ENCODE measurements around the gene PPP5C. TPM values are rescaled to one million over a fixed set of nuclear protein-coding genes. Genes with fewer than 3 reads are reported as not detected.

The PPP5C gene
- total and polyA plus RNA-seq, 2 of the 13 experiments (the other 11 are each of a cell fraction or from before 2014, with no cell fraction given) = 41.6 to 67.9 TPM

DNA sequence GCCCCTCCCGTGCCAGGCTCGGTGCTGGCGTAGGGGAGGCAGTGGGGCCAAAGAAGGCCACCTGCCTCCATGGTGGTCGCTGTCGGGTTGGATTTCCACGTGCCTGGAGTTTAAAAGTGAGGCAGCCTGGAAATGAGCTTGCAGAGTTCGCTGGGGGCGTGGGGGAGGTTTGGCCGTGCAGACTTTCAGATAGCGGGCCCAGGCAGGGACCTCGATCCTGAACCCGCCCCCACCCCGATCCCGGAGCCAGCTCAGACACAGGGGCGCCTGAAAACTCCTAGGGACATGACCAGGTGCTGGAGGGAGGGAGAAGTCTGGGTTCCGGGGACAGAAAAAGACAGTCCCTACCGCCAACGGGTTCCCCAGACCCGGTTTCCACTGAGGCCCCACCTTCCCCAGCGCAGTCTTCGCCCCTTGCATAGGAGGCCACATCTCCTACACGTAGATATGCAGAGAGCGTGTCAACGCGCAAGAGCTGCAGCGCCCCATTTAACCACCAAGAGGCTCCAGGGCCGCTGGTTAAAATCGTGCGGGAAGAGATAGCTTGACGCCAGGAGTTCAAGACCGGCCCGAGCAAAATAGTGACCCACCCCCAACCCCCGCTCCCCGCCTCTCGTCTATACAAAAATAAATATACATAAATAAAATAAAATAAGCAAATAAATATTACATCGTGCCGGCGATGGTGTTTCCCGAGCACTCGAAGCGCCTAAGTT, 58.0 kb downstream of the PPP5C start (continued):
- TF ChIP-seq, protein P1, sequence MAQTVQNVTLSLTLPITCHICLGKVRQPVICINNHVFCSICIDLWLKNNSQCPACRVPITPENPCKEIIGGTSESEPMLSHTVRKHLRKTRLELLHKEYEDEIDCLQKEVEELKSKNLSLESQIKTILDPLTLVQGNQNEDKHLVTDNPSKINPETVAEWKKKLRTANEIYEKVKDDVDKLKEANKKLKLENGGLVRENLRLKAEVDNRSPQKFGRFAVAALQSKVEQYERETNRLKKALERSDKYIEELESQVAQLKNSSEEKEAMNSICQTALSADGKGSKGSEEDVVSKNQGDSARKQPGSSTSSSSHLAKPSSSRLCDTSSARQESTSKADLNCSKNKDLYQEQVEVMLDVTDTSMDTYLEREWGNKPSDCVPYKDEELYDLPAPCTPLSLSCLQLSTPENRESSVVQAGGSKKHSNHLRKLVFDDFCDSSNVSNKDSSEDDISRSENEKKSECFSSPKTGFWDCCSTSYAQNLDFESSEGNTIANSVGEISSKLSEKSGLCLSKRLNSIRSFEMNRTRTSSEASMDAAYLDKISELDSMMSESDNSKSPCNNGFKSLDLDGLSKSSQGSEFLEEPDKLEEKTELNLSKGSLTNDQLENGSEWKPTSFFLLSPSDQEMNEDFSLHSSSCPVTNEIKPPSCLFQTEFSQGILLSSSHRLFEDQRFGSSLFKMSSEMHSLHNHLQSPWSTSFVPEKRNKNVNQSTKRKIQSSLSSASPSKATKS (CRISPR knock-in tag; IDR thresholded peaks at IDR 0.05) = no peak
- TF ChIP-seq ZNF143 (CRISPR knock-in tag; IDR thresholded peaks at IDR 0.05) (no peak; the same call in 1 of the 2 replicates), RXRA (CRISPR knock-in tag; IDR thresholded peaks at IDR 0.05) (0 out of 2 replicates have a peak, but pooled peaks have one; percentile 15), CBX1 (IDR thresholded peaks at IDR 0.05; ENCODE audit: low read depth) (no peak), POLR2A (IDR thresholded peaks at IDR 0.05; ENCODE audit: insufficient read depth in 1 of 2, low read depth in 2 of 2, low read length in 2 of 2) (peak; percentile 70 to 76), ZNF543 (CRISPR knock-in tag; IDR thresholded peaks at IDR 0.05) (0 out of 2 replicates have a peak, but pooled peaks have one; percentile 1), ISX (CRISPR knock-in tag; conservative IDR thresholded peaks at IDR 0.05) (0 out of 2 replicates have a peak, but pooled peaks have one; percentile 14), MBD4 (IDR thresholded peaks at IDR 0.05; ENCODE audit: borderline replicate concordance, low read length) (no peak), FOXK1 (CRISPR knock-in tag; IDR thresholded peaks at IDR 0.05; ENCODE audit: borderline replicate concordance, low read depth) (no peak), GTF3A (CRISPR knock-in tag; conservative IDR thresholded peaks at IDR 0.05) (no peak), ZNF605 (CRISPR knock-in tag; IDR thresholded peaks at IDR 0.05) (peak; percentile 49; the same call in 1 of the 2 replicates), ZMYM2 (CRISPR knock-in tag; IDR thresholded peaks at IDR 0.05) (no peak), HMG20A (CRISPR knock-in tag; IDR thresholded peaks at IDR 0.05; ENCODE audit: borderline replicate concordance) (no peak; the same call in 1 of the 2 replicates), ZBTB1 (CRISPR knock-in tag; IDR thresholded peaks at IDR 0.05; ENCODE audit: borderline replicate concordance) (no peak), NFKBIZ (CRISPR knock-in tag; IDR thresholded peaks at IDR 0.05) (no peak)
- TF ChIP-seq, protein P2, sequence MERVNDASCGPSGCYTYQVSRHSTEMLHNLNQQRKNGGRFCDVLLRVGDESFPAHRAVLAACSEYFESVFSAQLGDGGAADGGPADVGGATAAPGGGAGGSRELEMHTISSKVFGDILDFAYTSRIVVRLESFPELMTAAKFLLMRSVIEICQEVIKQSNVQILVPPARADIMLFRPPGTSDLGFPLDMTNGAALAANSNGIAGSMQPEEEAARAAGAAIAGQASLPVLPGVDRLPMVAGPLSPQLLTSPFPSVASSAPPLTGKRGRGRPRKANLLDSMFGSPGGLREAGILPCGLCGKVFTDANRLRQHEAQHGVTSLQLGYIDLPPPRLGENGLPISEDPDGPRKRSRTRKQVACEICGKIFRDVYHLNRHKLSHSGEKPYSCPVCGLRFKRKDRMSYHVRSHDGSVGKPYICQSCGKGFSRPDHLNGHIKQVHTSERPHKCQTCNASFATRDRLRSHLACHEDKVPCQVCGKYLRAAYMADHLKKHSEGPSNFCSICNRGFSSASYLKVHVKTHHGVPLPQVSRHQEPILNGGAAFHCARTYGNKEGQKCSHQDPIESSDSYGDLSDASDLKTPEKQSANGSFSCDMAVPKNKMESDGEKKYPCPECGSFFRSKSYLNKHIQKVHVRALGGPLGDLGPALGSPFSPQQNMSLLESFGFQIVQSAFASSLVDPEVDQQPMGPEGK (CRISPR knock-in tag; IDR thresholded peaks at IDR 0.05) = peak; percentile 90
- TF ChIP-seq, protein P3, sequence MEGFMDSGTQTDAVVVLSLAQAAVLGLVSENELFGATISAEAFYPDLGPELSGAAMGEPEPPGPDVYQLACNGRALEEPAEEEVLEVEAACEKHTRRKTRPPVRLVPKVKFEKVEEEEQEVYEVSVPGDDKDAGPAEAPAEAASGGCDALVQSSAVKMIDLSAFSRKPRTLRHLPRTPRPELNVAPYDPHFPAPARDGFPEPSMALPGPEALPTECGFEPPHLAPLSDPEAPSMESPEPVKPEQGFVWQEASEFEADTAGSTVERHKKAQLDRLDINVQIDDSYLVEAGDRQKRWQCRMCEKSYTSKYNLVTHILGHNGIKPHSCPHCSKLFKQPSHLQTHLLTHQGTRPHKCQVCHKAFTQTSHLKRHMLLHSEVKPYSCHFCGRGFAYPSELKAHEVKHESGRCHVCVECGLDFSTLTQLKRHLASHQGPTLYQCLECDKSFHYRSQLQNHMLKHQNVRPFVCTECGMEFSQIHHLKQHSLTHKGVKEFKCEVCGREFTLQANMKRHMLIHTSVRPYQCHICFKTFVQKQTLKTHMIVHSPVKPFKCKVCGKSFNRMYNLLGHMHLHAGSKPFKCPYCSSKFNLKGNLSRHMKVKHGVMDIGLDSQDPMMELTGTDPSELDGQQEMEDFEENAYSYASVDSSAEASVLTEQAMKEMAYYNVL (CRISPR knock-in tag; IDR thresholded peaks at IDR 0.05; ENCODE audit: borderline replicate concordance) = 0 out of 2 replicates have a peak, but pooled peaks have one; percentile 20
- TF ChIP-seq, protein P4, sequence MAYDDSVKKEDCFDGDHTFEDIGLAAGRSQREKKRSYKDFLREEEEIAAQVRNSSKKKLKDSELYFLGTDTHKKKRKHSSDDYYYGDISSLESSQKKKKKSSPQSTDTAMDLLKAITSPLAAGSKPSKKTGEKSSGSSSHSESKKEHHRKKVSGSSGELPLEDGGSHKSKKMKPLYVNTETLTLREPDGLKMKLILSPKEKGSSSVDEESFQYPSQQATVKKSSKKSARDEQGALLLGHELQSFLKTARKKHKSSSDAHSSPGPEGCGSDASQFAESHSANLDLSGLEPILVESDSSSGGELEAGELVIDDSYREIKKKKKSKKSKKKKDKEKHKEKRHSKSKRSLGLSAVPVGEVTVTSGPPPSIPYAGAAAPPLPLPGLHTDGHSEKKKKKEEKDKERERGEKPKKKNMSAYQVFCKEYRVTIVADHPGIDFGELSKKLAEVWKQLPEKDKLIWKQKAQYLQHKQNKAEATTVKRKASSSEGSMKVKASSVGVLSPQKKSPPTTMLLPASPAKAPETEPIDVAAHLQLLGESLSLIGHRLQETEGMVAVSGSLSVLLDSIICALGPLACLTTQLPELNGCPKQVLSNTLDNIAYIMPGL (CRISPR knock-in tag; IDR thresholded peaks at IDR 0.05; ENCODE audit: borderline replicate concordance in 1 of 2, low read depth in 1 of 2) = peak in 1 of 2 experiments; percentile 7; a peak in 1 of 4 replicates
